PFSK-1 (cell line): ENCODE measurements around the gene KIAA1549.

Experiments
- POLR2AphosphoS5 ChIP-seq: IDR thresholded peaks from 2 replicates; pipeline ENCODE4 v1.6.1; 2012; ENCODE audit warnings: low read depth, mild to moderate bottlenecking, control low read depth, low read length, moderate library complexity
- SIN3A ChIP-seq: IDR thresholded peaks from 2 replicates; pipeline ENCODE4 v1.6.1; 2012; ENCODE audit warnings: mild to moderate bottlenecking, low read length, moderate library complexity, borderline replicate concordance; ENCODE audit not compliant: insufficient read depth
- TAF1 ChIP-seq: IDR thresholded peaks from 2 replicates; pipeline ENCODE4 v1.6.1; 2012; ENCODE audit warnings: low read length, control low read depth, borderline replicate concordance; ENCODE audit not compliant: insufficient read depth
- TF ChIP-seq, protein P1 (sequence below), 2 experiments: IDR thresholded peaks; 2 replicates each; pipeline versions ENCODE4 v1.6.1 to v1.8.0; 2011 to 2012; ENCODE audit warnings: low read depth in 2 of 2, low read length in 2 of 2, control low read depth in 1 of 2, inconsistent platforms in 1 of 2, mild to moderate bottlenecking in 1 of 2, moderate library complexity in 1 of 2; ENCODE audit not compliant: insufficient read depth in 1 of 2

DNA sequence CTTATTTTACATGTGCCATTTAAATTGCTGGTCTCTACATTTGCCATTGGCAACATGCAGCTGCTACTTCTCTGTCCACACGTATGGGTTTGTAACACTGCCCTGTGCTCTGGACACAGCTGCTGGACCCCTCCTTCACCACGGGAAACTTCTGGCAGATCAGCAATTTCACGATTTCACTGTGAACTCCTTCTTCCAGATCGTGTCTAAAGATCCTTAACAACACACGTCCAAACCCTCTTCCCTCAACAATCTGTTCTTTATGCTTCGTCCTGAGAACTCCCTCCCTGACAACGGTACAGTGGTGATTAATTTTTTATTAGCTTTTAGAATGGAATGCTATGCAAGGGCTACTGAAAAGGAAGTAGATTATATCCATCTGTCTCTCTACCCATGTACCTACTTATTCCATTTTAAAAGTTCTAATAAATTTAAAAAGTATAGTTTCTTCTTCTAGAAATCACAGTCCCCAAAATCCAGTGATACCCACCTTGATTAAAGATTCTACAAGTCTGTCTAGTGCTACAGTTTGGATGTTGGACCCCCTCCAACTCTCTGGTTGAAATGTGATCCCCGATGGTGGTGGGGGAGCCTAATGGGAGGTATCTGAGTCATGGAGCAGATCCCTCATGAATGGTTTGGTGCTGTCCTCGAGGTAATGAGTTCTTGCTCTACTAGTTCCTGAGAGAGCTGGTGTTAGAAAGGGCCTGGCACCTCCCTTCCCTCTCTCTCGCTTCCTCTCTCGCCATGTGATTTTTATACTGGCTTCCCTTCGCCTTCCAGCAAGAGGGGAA lies 81.0 kb downstream of the KIAA1549 start:
- TF ChIP-seq POLR2AphosphoS5: no peak
- TF ChIP-seq, protein P1, sequence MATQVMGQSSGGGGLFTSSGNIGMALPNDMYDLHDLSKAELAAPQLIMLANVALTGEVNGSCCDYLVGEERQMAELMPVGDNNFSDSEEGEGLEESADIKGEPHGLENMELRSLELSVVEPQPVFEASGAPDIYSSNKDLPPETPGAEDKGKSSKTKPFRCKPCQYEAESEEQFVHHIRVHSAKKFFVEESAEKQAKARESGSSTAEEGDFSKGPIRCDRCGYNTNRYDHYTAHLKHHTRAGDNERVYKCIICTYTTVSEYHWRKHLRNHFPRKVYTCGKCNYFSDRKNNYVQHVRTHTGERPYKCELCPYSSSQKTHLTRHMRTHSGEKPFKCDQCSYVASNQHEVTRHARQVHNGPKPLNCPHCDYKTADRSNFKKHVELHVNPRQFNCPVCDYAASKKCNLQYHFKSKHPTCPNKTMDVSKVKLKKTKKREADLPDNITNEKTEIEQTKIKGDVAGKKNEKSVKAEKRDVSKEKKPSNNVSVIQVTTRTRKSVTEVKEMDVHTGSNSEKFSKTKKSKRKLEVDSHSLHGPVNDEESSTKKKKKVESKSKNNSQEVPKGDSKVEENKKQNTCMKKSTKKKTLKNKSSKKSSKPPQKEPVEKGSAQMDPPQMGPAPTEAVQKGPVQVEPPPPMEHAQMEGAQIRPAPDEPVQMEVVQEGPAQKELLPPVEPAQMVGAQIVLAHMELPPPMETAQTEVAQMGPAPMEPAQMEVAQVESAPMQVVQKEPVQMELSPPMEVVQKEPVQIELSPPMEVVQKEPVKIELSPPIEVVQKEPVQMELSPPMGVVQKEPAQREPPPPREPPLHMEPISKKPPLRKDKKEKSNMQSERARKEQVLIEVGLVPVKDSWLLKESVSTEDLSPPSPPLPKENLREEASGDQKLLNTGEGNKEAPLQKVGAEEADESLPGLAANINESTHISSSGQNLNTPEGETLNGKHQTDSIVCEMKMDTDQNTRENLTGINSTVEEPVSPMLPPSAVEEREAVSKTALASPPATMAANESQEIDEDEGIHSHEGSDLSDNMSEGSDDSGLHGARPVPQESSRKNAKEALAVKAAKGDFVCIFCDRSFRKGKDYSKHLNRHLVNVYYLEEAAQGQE (IDR thresholded peaks at IDR 0.05; ENCODE audit: insufficient read depth in 1 of 2, low read depth in 2 of 2, low read length in 2 of 2): no peak
- TF ChIP-seq SIN3A: no peak
- TF ChIP-seq TAF1: no peak
